Measurements from ENCODE around the gene PTTG1IP. TPM values are rescaled to one million over a fixed set of nuclear protein-coding genes. Genes with fewer than 3 reads are reported as not detected.

Gene PTTG1IP
- total and polyA plus RNA-seq, 4 experiments from 2014 or later, result 84.8 to 110 (median 95.5) TPM

DNA sequence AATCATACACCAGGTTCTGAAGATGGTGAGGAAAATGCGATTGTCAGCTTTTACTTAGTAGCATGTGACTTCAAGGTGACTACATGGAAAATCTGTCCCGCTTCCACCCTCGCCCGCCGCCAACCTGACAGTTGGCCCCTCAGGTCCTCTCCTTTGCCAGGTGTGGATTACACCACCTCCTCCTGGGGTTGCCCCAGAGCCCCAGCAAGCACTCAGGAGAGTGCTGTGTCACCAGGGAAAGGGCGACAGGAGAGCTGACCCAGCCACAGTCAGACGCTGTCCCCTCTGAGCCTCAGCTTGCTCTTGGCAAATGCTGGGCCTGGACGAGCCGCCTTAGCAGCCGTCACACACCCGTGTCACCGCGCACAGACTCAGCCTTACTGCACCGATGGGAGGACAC is 17.9 kb downstream of the PTTG1IP start:
- ChIA-PET POLR2A (ENCODE audit: partially characterized antibody) (interaction anchor here (0.7 kb wide), 1 partner anchor 62 kb away, joined by 3 read pairs; no protein-coding TSS in a partner anchor), CTCF (ENCODE audit: partially characterized antibody) (interaction anchor here (1.4 kb wide), 1 partner anchor 18 kb away, joined by 3 read pairs; the partner anchor contains the start of gene PTTG1IP)
- Histone ChIP-seq H3K9me3 (ENCODE audit: control insufficient read depth in 1 of 2, low read length in 2 of 2) (no peaks in the 10 kb centered on the region), H3K36me3 (ENCODE audit: insufficient read depth, low read length) (peaks cover 75% of the 10 kb centered on the region), H3K27ac (ENCODE audit: low read depth, low read length) (no peak overlapping the region), H3K4me3 (ENCODE audit: low read length in 2 of 2) (no peak overlapping the region), H3K4me1 (ENCODE audit: insufficient read depth, low read length) (peaks cover 33% of the 10 kb centered on the region), H3K27me3 (ENCODE audit: insufficient read depth, low read length) (no peaks in the 10 kb centered on the region)
- intact Hi-C loops (cut with micrococcal nuclease), result no loop called here
- peaks cover 17 to 68% (median 41%) of the 10 kb centered on the region in 4 donors for H3K4me1 Mint-ChIP-seq
- H3K4me3 Mint-ChIP-seq, result no peak overlapping the region
- no peaks in the 10 kb centered on the region for H3K9me3 Mint-ChIP-seq
- peaks cover 54 to 87% of the 10 kb centered on the region in 2 donors for H3K36me3 Mint-ChIP-seq
- H3K27me3 Mint-ChIP-seq, result no peaks in the 10 kb centered on the region
- H3K27ac Mint-ChIP-seq, result peak overlapping the region in 2 of 7 donors; percentile 22 to 52
- DNase-seq, result no peak

- H3K4me3 ChIP-seq (ENCODE audit: low read length in 2 of 2), result no peak overlapping the region
- intact Hi-C loops (cut with micrococcal nuclease), result no loop called here
- Mint-ChIP-seq H3K4me3 (peak overlapping the region in 1 of 8 donors; percentile 46), H3K36me3 (peaks cover 55 to 86% of the 10 kb centered on the region in 2 donors), H3K27me3 (no peaks in the 10 kb centered on the region), H3K4me1 (peaks cover 17 to 64% (median 41%) of the 10 kb centered on the region in 4 donors), H3K9me3 (no peaks in the 10 kb centered on the region), H3K27ac (peak overlapping the region in 6 of 7 donors; percentile 7 to 92 (median 71))
- H3K27ac ChIP-seq (ENCODE audit: low read depth, low read length), result no peak overlapping the region
- peaks cover 77% of the 10 kb centered on the region for H3K36me3 ChIP-seq (ENCODE audit: insufficient read depth, low read length)
- ChIA-PET POLR2A (ENCODE audit: partially characterized antibody) (interaction anchor here (0.7 to 1.0 kb wide), 2 partner anchors 37 to 61 kb away, joined by 3 read pairs; partner anchors contain the start of gene SUMO3), CTCF (ENCODE audit: partially characterized antibody) (interaction anchor here (0.6 to 1.4 kb wide), 2 partner anchors 18 to 58 kb away, joined by 3 read pairs; partner anchors contain the start of gene PTTG1IP)
- peaks cover 33% of the 10 kb centered on the region for H3K4me1 ChIP-seq (ENCODE audit: insufficient read depth, low read length)
- no peak for DNase-seq
- H3K27me3 ChIP-seq (ENCODE audit: insufficient read depth, low read length), result no peaks in the 10 kb centered on the region
- no peaks in the 10 kb centered on the region for H3K9me3 ChIP-seq (ENCODE audit: control insufficient read depth in 1 of 2, low read length in 2 of 2)
Measured at GRCh38 chr21:44854664-44855446, 18.6 kb downstream of the PTTG1IP start.

GRCh38 chr21:44854391-44854663 is 19.2 kb downstream of the PTTG1IP start:
- Histone ChIP-seq H3K4me3 (ENCODE audit: low read length in 2 of 2) (no peak overlapping the region), H3K27me3 (ENCODE audit: insufficient read depth, low read length) (no peaks in the 10 kb centered on the region), H3K9me3 (ENCODE audit: control insufficient read depth in 1 of 2, low read length in 2 of 2) (no peaks in the 10 kb centered on the region), H3K27ac (ENCODE audit: low read depth, low read length) (no peak overlapping the region), H3K4me1 (ENCODE audit: insufficient read depth, low read length) (peaks cover 33% of the 10 kb centered on the region), H3K36me3 (ENCODE audit: insufficient read depth, low read length) (peaks cover 76% of the 10 kb centered on the region)
- H3K36me3 Mint-ChIP-seq, result peaks cover 52 to 85% of the 10 kb centered on the region in 2 donors
- DNase-seq, result no peak
- no peaks in the 10 kb centered on the region for H3K27me3 Mint-ChIP-seq
- intact Hi-C loops (cut with micrococcal nuclease), result no loop called here
- peak overlapping the region in 1 of 8 donors; percentile 46 for H3K4me3 Mint-ChIP-seq
- H3K9me3 Mint-ChIP-seq, result no peaks in the 10 kb centered on the region
- CTCF ChIA-PET (ENCODE audit: partially characterized antibody), result interaction anchor here (0.6 to 1.4 kb wide), 2 partner anchors 19 to 57 kb away, joined by 3 read pairs; partner anchors contain the start of gene PTTG1IP
- H3K4me1 Mint-ChIP-seq, result peaks cover 15 to 64% (median 39%) of the 10 kb centered on the region in 4 donors
- H3K27ac Mint-ChIP-seq, result peak overlapping the region in 6 of 7 donors; percentile 66 to 92 (median 76)
- POLR2A ChIA-PET (ENCODE audit: partially characterized antibody), result interaction anchor here (1.0 kb wide), 1 partner anchor 37 kb away, joined by 3 read pairs; the partner anchor contains the start of gene SUMO3

DNA sequence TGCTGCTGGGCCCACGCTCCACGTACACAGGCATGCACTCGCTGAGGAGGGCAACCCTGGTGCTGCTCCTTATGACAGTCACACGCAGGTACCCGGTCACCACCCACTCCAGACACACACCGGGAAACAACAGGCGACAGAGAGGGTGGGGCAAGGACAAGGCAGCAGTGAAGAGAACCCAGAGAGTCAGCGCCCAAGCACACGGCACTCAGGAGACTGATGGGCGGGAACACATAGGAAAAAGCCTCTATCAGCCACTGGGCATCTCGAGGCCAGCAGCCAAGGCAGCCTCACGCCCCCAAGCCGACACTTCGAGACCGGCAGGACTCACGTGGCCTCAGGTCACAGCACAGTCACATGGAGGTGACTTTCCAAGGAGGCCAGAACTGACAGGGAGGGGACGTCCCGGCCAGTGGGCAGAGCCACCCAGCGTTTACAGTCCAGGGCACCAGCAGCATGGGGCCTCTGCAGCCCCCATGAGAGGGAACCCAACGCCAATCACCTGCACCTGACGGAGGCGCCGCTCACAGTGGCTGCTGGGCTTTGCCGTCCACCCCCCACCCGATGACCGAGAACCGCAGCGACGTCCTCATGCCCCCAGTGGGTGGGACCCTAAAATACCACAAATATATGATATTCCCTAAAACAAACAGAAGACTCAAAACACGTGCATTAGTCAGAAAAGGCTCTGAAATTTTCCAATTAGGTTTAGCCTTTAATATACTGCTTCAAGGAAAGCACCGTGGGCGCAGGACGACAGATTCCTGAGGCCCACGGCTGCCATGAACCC is 19.7 kb downstream of the PTTG1IP start:
- Histone ChIP-seq H3K27ac (ENCODE audit: low read depth, low read length) (no peak overlapping the region), H3K4me3 (ENCODE audit: low read length in 2 of 2) (no peak overlapping the region), H3K27me3 (ENCODE audit: insufficient read depth, low read length) (no peaks in the 10 kb centered on the region), H3K9me3 (ENCODE audit: control insufficient read depth in 1 of 2, low read length in 2 of 2) (no peaks in the 10 kb centered on the region), H3K36me3 (ENCODE audit: insufficient read depth, low read length) (peaks cover 74% of the 10 kb centered on the region), H3K4me1 (ENCODE audit: insufficient read depth, low read length) (peaks cover 33% of the 10 kb centered on the region)
- Mint-ChIP-seq H3K4me3 (peak overlapping the region in 2 of 8 donors; percentile 19 to 46), H3K4me1 (peaks cover 15 to 60% (median 37%) of the 10 kb centered on the region in 4 donors), H3K27me3 (no peaks in the 10 kb centered on the region), H3K36me3 (peaks cover 47 to 82% of the 10 kb centered on the region in 2 donors), H3K27ac (peak overlapping the region; percentile 51 to 92 (median 72)), H3K9me3 (no peaks in the 10 kb centered on the region)
- intact Hi-C loops (cut with micrococcal nuclease), result no loop called here
- CTCF ChIA-PET (ENCODE audit: partially characterized antibody), result no interaction called here
- POLR2A ChIA-PET (ENCODE audit: partially characterized antibody), result interaction anchor here (1.2 kb wide), 1 partner anchor 13 kb away, joined by 3 read pairs; no protein-coding TSS in a partner anchor
- no peak for DNase-seq

GRCh38 chr21:44850905-44851657 is 22.4 kb downstream of the PTTG1IP start:
- Histone ChIP-seq H3K4me3 (ENCODE audit: low read length in 2 of 2) (no peak overlapping the region), H3K4me1 (ENCODE audit: insufficient read depth, low read length) (peaks cover 42% of the 10 kb centered on the region), H3K27me3 (ENCODE audit: insufficient read depth, low read length) (no peaks in the 10 kb centered on the region), H3K36me3 (ENCODE audit: insufficient read depth, low read length) (peaks cover 47% of the 10 kb centered on the region), H3K27ac (ENCODE audit: low read depth, low read length) (no peak overlapping the region), H3K9me3 (ENCODE audit: control insufficient read depth in 1 of 2, low read length in 2 of 2) (no peaks in the 10 kb centered on the region)
- H3K4me1 Mint-ChIP-seq, result peaks cover 18 to 62% (median 42%) of the 10 kb centered on the region in 4 donors
- no peak for DNase-seq
- no peaks in the 10 kb centered on the region for H3K27me3 Mint-ChIP-seq
- POLR2A ChIA-PET (ENCODE audit: partially characterized antibody), result interaction anchor here (1.0 to 1.9 kb wide), 4 partner anchors 11 to 76 kb away, joined by 3 to 5 read pairs (median 3); no protein-coding TSS in a partner anchor
- H3K9me3 Mint-ChIP-seq, result no peaks in the 10 kb centered on the region
- CTCF ChIA-PET (ENCODE audit: partially characterized antibody), result interaction anchor here (1.3 to 1.5 kb wide), 3 partner anchors 33 to 287 kb away, joined by 3 read pairs; no protein-coding TSS in a partner anchor
- H3K27ac Mint-ChIP-seq, result peak overlapping the region; percentile 12 to 78 (median 64)
- H3K4me3 Mint-ChIP-seq, result peak overlapping the region in 2 of 8 donors; percentile 39 to 64
- H3K36me3 Mint-ChIP-seq, result peaks cover 44 to 68% of the 10 kb centered on the region in 2 donors
- intact Hi-C loops (cut with micrococcal nuclease), result no loop called here

DNA sequence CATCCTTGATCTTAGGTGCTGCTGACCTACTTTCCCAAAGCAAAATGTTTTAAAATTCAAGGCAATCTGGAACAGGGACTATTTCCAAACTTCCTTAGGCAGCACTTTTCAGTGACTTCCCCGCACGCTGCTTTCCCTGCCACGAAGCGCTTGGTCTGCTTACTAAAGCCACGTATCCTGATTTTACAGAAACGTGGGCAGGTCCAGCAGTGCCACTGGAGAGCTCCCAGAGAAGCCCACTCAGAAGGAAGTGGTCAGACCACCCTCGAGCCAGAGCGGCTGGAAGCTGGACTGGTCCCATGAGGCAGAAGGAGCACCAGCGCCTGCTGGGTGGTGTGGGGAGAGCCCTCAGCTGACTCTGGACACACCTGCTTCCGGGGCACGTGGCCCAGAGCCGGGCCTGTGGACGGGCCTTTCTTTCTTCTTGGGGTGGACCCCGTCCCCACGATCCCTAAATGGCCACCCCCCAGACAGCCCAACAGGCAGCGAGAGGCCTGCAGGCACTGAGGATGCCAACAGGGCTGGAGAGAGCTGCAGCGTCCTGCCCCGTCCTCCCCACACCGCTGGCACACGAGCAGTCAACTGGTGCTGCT is 23.2 kb downstream of the PTTG1IP start:
- no peak overlapping the region for H3K27ac ChIP-seq (ENCODE audit: low read depth, low read length)
- ChIA-PET CTCF (ENCODE audit: partially characterized antibody) (interaction anchor here (1.3 to 1.5 kb wide), 3 partner anchors 33 to 288 kb away, joined by 3 read pairs; no protein-coding TSS in a partner anchor), POLR2A (ENCODE audit: partially characterized antibody) (interaction anchor here (0.6 to 1.1 kb wide), 4 partner anchors 33 to 88 kb away, joined by 3 read pairs; no protein-coding TSS in a partner anchor)
- intact Hi-C loops (cut with micrococcal nuclease), result no loop called here
- H3K27ac Mint-ChIP-seq, result no peak overlapping the region
- no peaks in the 10 kb centered on the region for H3K27me3 Mint-ChIP-seq
- H3K4me3 Mint-ChIP-seq, result no peak overlapping the region
- no peaks in the 10 kb centered on the region for H3K9me3 ChIP-seq (ENCODE audit: control insufficient read depth in 1 of 2, low read length in 2 of 2)
- no peaks in the 10 kb centered on the region for H3K9me3 Mint-ChIP-seq
- peaks cover 41 to 61% of the 10 kb centered on the region in 2 donors for H3K36me3 Mint-ChIP-seq
- no peaks in the 10 kb centered on the region for H3K27me3 ChIP-seq (ENCODE audit: insufficient read depth, low read length)
- H3K4me3 ChIP-seq (ENCODE audit: low read length in 2 of 2), result no peak overlapping the region
- DNase-seq, result no peak
- peaks cover 39% of the 10 kb centered on the region for H3K36me3 ChIP-seq (ENCODE audit: insufficient read depth, low read length)
- peaks cover 20 to 60% (median 44%) of the 10 kb centered on the region in 4 donors for H3K4me1 Mint-ChIP-seq
- peaks cover 46% of the 10 kb centered on the region for H3K4me1 ChIP-seq (ENCODE audit: insufficient read depth, low read length)
